GM12874 (cell line): ENCODE data around the gene TFR2.

Experiments used
- CTCF ChIP-seq: IDR thresholded peaks from 2 replicates; pipeline ENCODE4 v1.5.1; 2011; ENCODE audit warnings: low read depth, mild to moderate bottlenecking, control low read depth, low read length, moderate library complexity; ENCODE audit not compliant: insufficient read depth

Gene TFR2

GRCh38 chr7:100621554-100621953 is 19.8 kb downstream of the TFR2 start:
- no peak for TF ChIP-seq CTCF

DNA sequence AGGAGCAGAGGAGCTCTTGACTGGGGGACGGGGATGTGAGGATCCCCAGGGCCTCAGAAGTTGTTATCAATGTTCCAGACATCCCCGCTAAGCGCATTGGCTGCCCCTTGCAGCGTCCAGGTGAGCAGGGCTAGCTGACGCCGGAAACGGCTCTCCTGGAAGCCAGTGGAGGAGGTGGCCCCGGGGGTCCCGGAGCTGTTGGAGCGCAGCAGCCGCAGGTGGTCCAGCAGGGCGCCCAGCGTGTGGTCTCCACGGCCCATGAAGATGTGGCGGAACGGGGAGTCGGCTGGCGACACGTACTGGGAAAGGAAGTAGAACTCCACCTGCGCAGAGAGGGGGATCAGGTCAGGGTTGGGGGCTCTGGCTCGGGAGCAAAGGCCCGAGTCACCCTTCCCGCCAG is 20.5 kb downstream of the TFR2 start:
- no peak for TF ChIP-seq CTCF

- TF ChIP-seq CTCF: no peak
Measured at GRCh38 chr7:100620239-100620638, 21.1 kb downstream of the TFR2 start.

DNA sequence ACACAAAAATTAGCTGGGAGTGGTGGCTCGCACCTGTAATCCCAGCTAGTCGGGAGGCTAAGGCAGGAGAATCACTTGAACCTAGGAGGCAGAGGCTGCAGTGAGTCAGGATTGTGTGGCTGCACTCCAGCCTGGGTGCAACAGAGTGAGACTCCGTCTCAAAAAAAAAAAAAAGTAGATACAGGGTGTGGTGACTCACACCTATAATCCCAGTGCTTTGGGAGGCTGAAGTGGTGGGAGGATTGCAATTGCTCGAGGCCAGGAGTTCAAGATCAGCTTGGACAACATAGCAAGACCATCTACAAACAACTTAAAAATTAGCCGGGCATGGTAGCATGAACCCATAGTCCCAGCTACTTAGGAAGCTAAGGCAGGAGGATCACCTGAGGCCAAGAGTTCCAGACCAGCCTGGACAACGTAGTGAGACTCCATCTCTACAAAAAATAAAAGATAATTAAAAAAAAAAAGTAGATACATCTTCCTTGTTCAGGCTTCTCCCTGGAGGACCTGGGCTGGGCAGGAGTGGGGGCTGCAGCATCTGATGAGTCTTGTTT is 27.0 kb downstream of the TFR2 start:
- TF ChIP-seq CTCF: no peak

- TF ChIP-seq CTCF: no peak
Measured at GRCh38 chr7:100613412-100614175, 27.8 kb downstream of the TFR2 start.

GRCh38 chr7:100612730-100613390 is 28.5 kb downstream of the TFR2 start:
- no peak for TF ChIP-seq CTCF

GRCh38 chr7:100611983-100612729 is 29.2 kb downstream of the TFR2 start, which contains the start of gene MOSPD3:
Gene MOSPD3, plus strand, starts transcription at chr7:100612540. Its CDS starts 252 bp downstream, at chr7:100612792.
- 0 out of 2 replicates have a peak, but pooled peaks have one; percentile 0 for TF ChIP-seq CTCF
